Karpas-422 (cell line): ENCODE measurements around the gene OR51B2. TPM values are rescaled to one million over a fixed set of nuclear protein-coding genes. Genes with fewer than 3 reads are reported as not detected.

Experiments
- DNase-seq: peaks from one replicate; pipeline ENCODE4 v3.0.0-alpha.2; 2015
- H2AFZ ChIP-seq: fragments of 200-600 bp; sonication (generic); 2 replicates; pipeline ENCODE4 v1.6.1; 2014; ENCODE audit warnings: antibody characterized with exemption, low read length, mixed read lengths
- H3K27ac ChIP-seq: fragments of 200-600 bp; sonication (generic); 2 replicates; pipeline ENCODE4 v1.5.1; 2014; ENCODE audit warnings: mild to moderate bottlenecking, low read length, moderate library complexity
- H3K27me3 ChIP-seq: fragments of 200-600 bp; sonication (generic); 2 replicates; pipeline ENCODE4 v1.6.1; 2014; ENCODE audit warnings: low read length, mixed read lengths
- H3K36me3 ChIP-seq: fragments of 200-600 bp; sonication (generic); 2 replicates; pipeline ENCODE4 v1.6.1; 2014; ENCODE audit warnings: low read length, mixed read lengths; ENCODE audit not compliant: insufficient read depth
- H3K4me1 ChIP-seq: fragments of 200-600 bp; sonication (generic); 2 replicates; pipeline ENCODE4 v1.6.1; 2014; ENCODE audit warnings: mild to moderate bottlenecking, low read length, mixed read lengths
- H3K4me2 ChIP-seq: fragments of 200-600 bp; sonication (generic); 2 replicates; pipeline ENCODE4 v1.6.1; 2014; ENCODE audit warnings: low read length, low read depth, mild to moderate bottlenecking; ENCODE audit not compliant: poor library complexity, severe bottlenecking
- H3K4me3 ChIP-seq: fragments of 200-600 bp; sonication (generic); 2 replicates; pipeline ENCODE4 v1.5.1; 2014; ENCODE audit warnings: mild to moderate bottlenecking, antibody characterized with exemption, low read length, mixed read lengths
- H3K79me2 ChIP-seq: fragments of 200-600 bp; sonication (generic); 2 replicates; pipeline ENCODE4 v1.6.1; 2014; ENCODE audit warnings: mild to moderate bottlenecking, low read length, mixed read lengths
- H3K9ac ChIP-seq: fragments of 200-600 bp; sonication (generic); 2 replicates; pipeline ENCODE4 v1.6.0; 2014; ENCODE audit warnings: low read length
- H3K9me2 ChIP-seq: fragments of 200-600 bp; sonication (generic), shearing (Covaris generic); replicated peaks from 2 replicates; pipeline ENCODE4 v1.6.0; 2014; ENCODE audit warnings: mild to moderate bottlenecking, low read length, moderate library complexity; ENCODE audit not compliant: insufficient read depth
- H3K9me3 ChIP-seq: fragments of 300-700, 200-600 bp; sonication (generic); 2 replicates; pipeline ENCODE4 v1.6.1; 2014; ENCODE audit warnings: low read length, mixed read lengths
- H4K20me1 ChIP-seq: fragments of 200-600 bp; sonication (generic); 2 replicates; pipeline ENCODE4 v1.6.1; 2014; ENCODE audit warnings: mild to moderate bottlenecking, antibody characterized with exemption, low read length, low read depth; ENCODE audit not compliant: insufficient read depth
- small RNA-seq: library from RNA; depleted of rRNA; stranded (forward); fragments of <200 nt; gene quantifications from one replicate; pipeline ENCODE3, GENCODE V24; 2014
- total RNA-seq: library from RNA; depleted of rRNA; stranded (reverse); fragments of >200 nt; shearing (Covaris generic); gene quantifications from 2 replicates; pipeline ENCODE4 v1.2.3, GENCODE V29; 2014; ENCODE audit warnings: low replicate concordance; rRNA removed

Gene OR51B2
- total RNA-seq, 1 experiment from 2014 or later: not detected

DNA sequence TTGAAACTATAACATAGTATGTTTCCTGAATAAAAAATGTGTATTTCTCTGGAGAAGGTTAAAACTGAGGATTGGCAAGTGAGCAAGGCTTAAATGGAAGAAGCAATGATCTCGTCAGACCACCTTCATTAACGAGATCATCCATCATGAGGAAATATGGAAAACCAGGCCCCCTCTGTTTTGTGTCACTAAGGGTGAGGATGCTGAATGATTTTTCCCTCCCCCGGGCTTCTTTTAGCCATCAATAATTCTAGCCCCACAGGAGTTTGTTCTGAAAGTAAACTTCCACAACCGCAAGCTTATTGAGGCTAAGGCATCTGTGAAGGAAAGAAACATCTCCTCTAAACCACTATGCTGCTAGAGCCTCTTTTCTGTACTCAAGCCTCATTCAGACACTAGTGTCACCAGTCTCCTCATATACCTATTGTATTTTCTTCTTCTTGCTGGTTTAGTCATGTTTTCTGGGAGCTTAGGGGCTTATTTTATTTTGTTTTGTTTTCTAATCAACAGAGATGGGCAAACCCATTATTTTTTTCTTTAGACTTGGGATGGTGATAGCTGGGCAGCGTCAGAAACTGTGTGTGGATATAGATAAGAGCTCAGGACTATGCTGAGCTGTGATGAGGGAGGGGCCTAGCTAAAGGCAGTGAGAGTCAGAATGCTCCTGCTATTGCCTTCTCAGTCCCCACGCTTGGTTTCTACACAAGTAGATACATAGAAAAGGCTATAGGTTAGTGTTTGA lies 48.6 kb downstream of the OR51B2 start:
- no peaks in the 10 kb centered on the region for H4K20me1 ChIP-seq
- no peaks in the 10 kb centered on the region for H3K27me3 ChIP-seq
- no peak overlapping the region for H2AFZ ChIP-seq
- no peak for DNase-seq
- no peaks in the 10 kb centered on the region for H3K79me2 ChIP-seq
- H3K36me3 ChIP-seq: no peaks in the 10 kb centered on the region
- H3K9me3 ChIP-seq: no peaks in the 10 kb centered on the region
- H3K27ac ChIP-seq: no peak overlapping the region
- H3K4me1 ChIP-seq: 0 out of 2 replicates have a peak, but pooled peaks cover under 1% of the 10 kb centered on the region
- no peak overlapping the region for H3K4me3 ChIP-seq
- no peaks in the 10 kb centered on the region for H3K9me2 ChIP-seq
- H3K4me2 ChIP-seq: no peak overlapping the region
- no peak overlapping the region for H3K9ac ChIP-seq

- no peaks in the 10 kb centered on the region for H4K20me1 ChIP-seq
- H2AFZ ChIP-seq: no peak overlapping the region
- no peaks in the 10 kb centered on the region for H3K36me3 ChIP-seq
- no peaks in the 10 kb centered on the region for H3K79me2 ChIP-seq
- no peaks in the 10 kb centered on the region for H3K9me2 ChIP-seq
- no peak overlapping the region for H3K4me2 ChIP-seq
- H3K9me3 ChIP-seq: no peaks in the 10 kb centered on the region
- H3K4me1 ChIP-seq: no peaks in the 10 kb centered on the region
- H3K9ac ChIP-seq: no peak overlapping the region
- no peak overlapping the region for H3K4me3 ChIP-seq
- no peak for DNase-seq
- no peaks in the 10 kb centered on the region for H3K27me3 ChIP-seq
- no peak overlapping the region for H3K27ac ChIP-seq
These were observed 49.7 kb downstream of the OR51B2 start for GRCh38 chr11:5274395-5274794.

Small RNA genes lying within 50 kb of the gene (small RNA-seq; reads per million reads assigned to genes)
- not detected for gene AC104389.3

Other genes with a start within 250 kb of the OR51B2 start
- gene OR52A5, start 185.9 kb downstream of the OR51B2 start, total RNA-seq: not detected in 2 replicates
- gene OR52A1, start 169.5 kb downstream of the OR51B2 start, total RNA-seq: not detected in 2 replicates
- gene OR51V1, start 123.6 kb downstream of the OR51B2 start, total RNA-seq: not detected in 2 replicates
- not detected in 2 replicates for gene HBB, start 97.2 kb downstream of the OR51B2 start, total RNA-seq
- gene HBD, start 89.8 kb downstream of the OR51B2 start, total RNA-seq: not detected in 2 replicates
- gene HBG1, start 74.4 kb downstream of the OR51B2 start, total RNA-seq: not detected in 2 replicates
- not detected in 2 replicates for gene HBG2, start 69.5 kb downstream of the OR51B2 start, total RNA-seq
- gene HBE1, start 54.4 kb downstream of the OR51B2 start, total RNA-seq: not detected in 2 replicates
- not detected in 2 replicates for gene OR51B4, start 22.4 kb downstream of the OR51B2 start, total RNA-seq
- gene OR51B5, start 19.2 kb upstream of the OR51B2 start, total RNA-seq: 0.60 TPM in 1 of 2 replicates, not detected in the other
- gene OR51B6, start 27.2 kb upstream of the OR51B2 start, total RNA-seq: not detected in 2 replicates
- not detected in 2 replicates for gene OR51M1, start 59.5 kb upstream of the OR51B2 start, total RNA-seq
- not detected in 2 replicates for gene OR51Q1, start 97.8 kb upstream of the OR51B2 start, total RNA-seq
- gene OR51I1, start 117.2 kb upstream of the OR51B2 start, total RNA-seq: not detected in 2 replicates
- gene OR51I2, start 125.0 kb upstream of the OR51B2 start, total RNA-seq: not detected in 2 replicates
- gene OR52D1, start 164.4 kb upstream of the OR51B2 start, total RNA-seq: not detected in 2 replicates
- gene UBQLN3, start 185.7 kb upstream of the OR51B2 start, total RNA-seq: 0.18 and 0.37 TPM in 2 replicates
- 0.43 TPM in 1 of 2 replicates, not detected in the other for gene UBQLNL, start 192.4 kb upstream of the OR51B2 start, total RNA-seq
- 1.2 TPM in 1 of 2 replicates, not detected in the other for gene OR52H1, start 224.2 kb upstream of the OR51B2 start, total RNA-seq